ENCODE measurements around the gene OR1F1.

The OR1F1 gene

DNA sequence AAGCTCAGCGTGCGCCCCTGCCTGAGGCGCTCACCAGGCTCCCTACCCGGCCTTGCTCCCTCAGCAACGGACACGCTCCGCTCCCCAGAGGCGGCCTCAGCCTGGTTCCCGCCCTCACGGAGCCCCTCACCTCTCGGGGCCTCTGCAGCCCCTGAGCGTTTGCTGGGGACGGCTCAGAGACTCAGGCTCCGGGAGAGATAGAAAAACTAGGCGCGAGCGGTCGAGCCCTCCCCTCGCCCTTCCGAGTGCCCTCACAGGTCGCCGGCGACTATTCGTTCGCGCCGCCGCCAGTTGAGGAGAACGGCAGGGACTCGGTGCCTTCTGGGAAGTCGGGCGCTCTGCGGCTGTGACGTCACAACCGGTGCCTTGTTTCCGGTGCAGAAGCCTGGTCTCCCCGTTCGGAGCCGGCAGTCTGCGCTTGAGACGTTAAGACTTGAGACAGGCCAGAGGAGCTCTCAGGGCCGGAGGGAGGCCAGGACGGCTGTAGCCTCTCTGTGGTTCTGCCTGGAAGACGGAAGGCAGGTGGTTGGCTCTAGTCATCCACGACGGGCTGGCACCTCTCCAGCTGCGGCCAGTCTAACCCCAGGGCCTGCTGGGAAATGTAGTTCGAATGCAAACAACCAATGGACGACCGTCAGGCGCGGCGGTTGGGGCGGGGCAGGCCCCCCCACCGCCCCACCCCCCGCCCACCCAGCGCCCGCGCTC, 47.0 kb downstream of the OR1F1 start, which contains the start of gene ZNF200:
Gene ZNF200, minus strand, starts transcription at position 302 of the 705 bp plus-strand sequence. CDS start 1,403 bp downstream, outside the sequence.
- Histone ChIP-seq H3K79me2 (ENCODE audit: control insufficient read depth, low read length) (peaks cover 13% of the 10 kb centered on the region), H3K27me3 (ENCODE audit: control insufficient read depth, low read length) (no peaks in the 10 kb centered on the region; the same call in 1 of the 2 replicates), H3K9me3 (ENCODE audit: control insufficient read depth, insufficient read depth, low read length) (peaks cover 8% of the 10 kb centered on the region; the same call in 1 of the 2 replicates), H3K9me2 (replicated peaks; ENCODE audit: control insufficient read depth, low read length) (no peaks in the 10 kb centered on the region), H3K4me3 (ENCODE audit: low read length) (peak within 1 kb of the TSS; percentile 99), H3K27ac (ENCODE audit: low read depth, low read length) (peak within 1 kb of the TSS; percentile 76), H3K4me2 (ENCODE audit: low read length) (peak within 1 kb of the TSS; percentile 86), H3K4me1 (ENCODE audit: control insufficient read depth, low read length) (peaks cover 14% of the 10 kb centered on the region), H3F3A (ENCODE audit: control insufficient read depth, insufficient read depth) (peaks cover 12% of the 10 kb centered on the region), H4K20me1 (ENCODE audit: control insufficient read depth, insufficient read depth, low read depth, low read length) (no peaks in the 10 kb centered on the region), H3K36me3 (ENCODE audit: control insufficient read depth, low read length) (peaks cover 39% of the 10 kb centered on the region)
- TF ChIP-seq, protein P1, sequence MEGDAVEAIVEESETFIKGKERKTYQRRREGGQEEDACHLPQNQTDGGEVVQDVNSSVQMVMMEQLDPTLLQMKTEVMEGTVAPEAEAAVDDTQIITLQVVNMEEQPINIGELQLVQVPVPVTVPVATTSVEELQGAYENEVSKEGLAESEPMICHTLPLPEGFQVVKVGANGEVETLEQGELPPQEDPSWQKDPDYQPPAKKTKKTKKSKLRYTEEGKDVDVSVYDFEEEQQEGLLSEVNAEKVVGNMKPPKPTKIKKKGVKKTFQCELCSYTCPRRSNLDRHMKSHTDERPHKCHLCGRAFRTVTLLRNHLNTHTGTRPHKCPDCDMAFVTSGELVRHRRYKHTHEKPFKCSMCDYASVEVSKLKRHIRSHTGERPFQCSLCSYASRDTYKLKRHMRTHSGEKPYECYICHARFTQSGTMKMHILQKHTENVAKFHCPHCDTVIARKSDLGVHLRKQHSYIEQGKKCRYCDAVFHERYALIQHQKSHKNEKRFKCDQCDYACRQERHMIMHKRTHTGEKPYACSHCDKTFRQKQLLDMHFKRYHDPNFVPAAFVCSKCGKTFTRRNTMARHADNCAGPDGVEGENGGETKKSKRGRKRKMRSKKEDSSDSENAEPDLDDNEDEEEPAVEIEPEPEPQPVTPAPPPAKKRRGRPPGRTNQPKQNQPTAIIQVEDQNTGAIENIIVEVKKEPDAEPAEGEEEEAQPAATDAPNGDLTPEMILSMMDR (IDR thresholded peaks at IDR 0.05; ENCODE audit: low read depth, low read length, poor library complexity, severe bottlenecking): no peak
- no peak for TF ChIP-seq EZH2phosphoT487 (IDR thresholded peaks at IDR 0.05; ENCODE audit: borderline replicate concordance, low read length)

DNA sequence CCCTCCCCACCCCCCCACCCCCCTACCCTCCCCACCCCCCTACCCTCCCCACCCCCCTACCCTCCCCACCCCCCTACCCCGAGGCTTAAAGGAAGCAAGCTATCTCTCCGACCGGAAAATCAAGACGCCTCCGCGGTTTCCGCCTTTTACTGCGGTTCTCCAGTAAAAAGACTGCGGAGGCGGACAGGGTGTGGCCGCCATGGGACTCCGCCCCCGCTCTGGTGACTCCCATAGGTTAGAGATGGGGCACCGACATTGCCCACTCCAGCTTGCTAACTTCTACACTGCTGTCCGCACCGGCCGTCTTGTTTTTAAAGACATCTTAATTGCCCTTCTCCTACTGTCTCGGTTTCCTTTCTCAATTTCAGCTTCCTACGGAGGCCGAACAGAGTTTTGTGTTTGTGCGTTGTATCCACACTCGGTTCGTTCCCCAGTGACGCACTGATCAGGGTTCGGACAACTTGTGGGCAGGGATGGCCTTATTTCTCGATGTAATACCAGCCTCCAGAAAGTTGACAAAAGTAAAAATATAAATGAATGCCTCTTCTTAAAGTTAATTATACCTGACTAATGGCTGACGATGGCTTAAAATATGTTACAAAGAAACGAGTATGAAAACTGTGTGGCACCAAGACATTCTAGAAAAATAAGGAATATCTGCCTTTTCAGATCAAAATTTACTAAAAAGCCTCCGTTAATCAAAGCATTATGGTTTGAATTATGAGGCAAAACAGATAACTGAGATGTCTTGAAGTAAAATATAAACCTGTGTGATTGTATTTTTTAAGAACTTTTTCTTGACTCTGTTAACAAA, 48.1 kb downstream of the OR1F1 start:
- TF ChIP-seq, protein P1 (IDR thresholded peaks at IDR 0.05; ENCODE audit: low read depth, low read length, poor library complexity, severe bottlenecking): no peak
- no peak for TF ChIP-seq EZH2phosphoT487 (IDR thresholded peaks at IDR 0.05; ENCODE audit: borderline replicate concordance, low read length)
- H3K4me1 ChIP-seq (ENCODE audit: control insufficient read depth, low read length): peaks cover 14% of the 10 kb centered on the region
- H3K9me3 ChIP-seq (ENCODE audit: control insufficient read depth, insufficient read depth, low read length): peaks cover 8% of the 10 kb centered on the region; the same call in 1 of the 2 replicates
- H3F3A ChIP-seq (ENCODE audit: control insufficient read depth, insufficient read depth): peaks cover 12% of the 10 kb centered on the region
- no peaks in the 10 kb centered on the region for H4K20me1 ChIP-seq (ENCODE audit: control insufficient read depth, insufficient read depth, low read depth, low read length)
- H3K79me2 ChIP-seq (ENCODE audit: control insufficient read depth, low read length): peaks cover 13% of the 10 kb centered on the region
- peaks cover 29% of the 10 kb centered on the region for H3K36me3 ChIP-seq (ENCODE audit: control insufficient read depth, low read length)
- no peaks in the 10 kb centered on the region for H3K9me2 ChIP-seq (replicated peaks; ENCODE audit: control insufficient read depth, low read length)
- H3K27ac ChIP-seq (ENCODE audit: low read depth, low read length): no peak overlapping the region
- no peak overlapping the region for H3K4me3 ChIP-seq (ENCODE audit: low read length)
- H3K27me3 ChIP-seq (ENCODE audit: control insufficient read depth, low read length): no peaks in the 10 kb centered on the region; the same call in 1 of the 2 replicates
- H3K4me2 ChIP-seq (ENCODE audit: low read length): no peak overlapping the region

GRCh38 chr16:3241761-3242160, 53.8 kb downstream of the OR1F1 start:
- TF ChIP-seq, protein P1 (IDR thresholded peaks at IDR 0.05; ENCODE audit: low read depth, low read length, poor library complexity, severe bottlenecking): no peak
- no peak for TF ChIP-seq EZH2phosphoT487 (IDR thresholded peaks at IDR 0.05; ENCODE audit: borderline replicate concordance, low read length)
- Histone ChIP-seq H3K4me1 (ENCODE audit: control insufficient read depth, low read length) (no peaks in the 10 kb centered on the region), H4K20me1 (ENCODE audit: control insufficient read depth, insufficient read depth, low read depth, low read length) (no peaks in the 10 kb centered on the region), H3K36me3 (ENCODE audit: control insufficient read depth, low read length) (no peaks in the 10 kb centered on the region), H3K4me2 (ENCODE audit: low read length) (no peak overlapping the region), H3K9me2 (replicated peaks; ENCODE audit: control insufficient read depth, low read length) (no peaks in the 10 kb centered on the region), H3K79me2 (ENCODE audit: control insufficient read depth, low read length) (no peaks in the 10 kb centered on the region), H3K4me3 (ENCODE audit: low read length) (no peak overlapping the region), H3K9me3 (ENCODE audit: control insufficient read depth, insufficient read depth, low read length) (no peaks in the 10 kb centered on the region), H3F3A (ENCODE audit: control insufficient read depth, insufficient read depth) (peaks cover 2% of the 10 kb centered on the region), H3K27ac (ENCODE audit: low read depth, low read length) (no peak overlapping the region), H3K27me3 (ENCODE audit: control insufficient read depth, low read length) (no peaks in the 10 kb centered on the region; the same call in 1 of the 2 replicates)

Data from DOHH2 (cell line).